Activated CD4-positive, alpha-beta memory T cell treated with anti-CD3 and anti-CD28 coated beads for 36 hours (primary cell): ENCODE data around the gene NUDT2. TPM values are rescaled to one million over a fixed set of nuclear protein-coding genes. Genes with fewer than 3 reads are reported as not detected.

ENCODE experiments used
- CTCF ChIA-PET: fragments of 350-600 bp; sonication (Branson Sonifier 250); formaldehyde crosslinking; loops from one replicate; lab custom pipeline; 2021; ENCODE audit warnings: antibody characterized with exemption, inconsistent platforms; lab: Charles Lee
- POLR2A ChIA-PET: fragments of 350-600 bp; sonication (Branson Sonifier 250); formaldehyde crosslinking; loops from one replicate; lab custom pipeline; 2021; ENCODE audit warnings: antibody characterized with exemption; lab: Charles Lee
- DNase-seq: peaks from one replicate; pipeline ENCODE4 v3.0.0-alpha.2; 2020
- H3K27ac Mint-ChIP-seq: one replicate; pipeline ENCODE4 v1.8.0; 2021; ENCODE audit warnings: mixed read lengths
- H3K27me3 Mint-ChIP-seq: one replicate; pipeline ENCODE4 v1.8.0; 2021; ENCODE audit warnings: mixed read lengths
- H3K36me3 Mint-ChIP-seq: one replicate; pipeline ENCODE4 v1.8.0; 2021; ENCODE audit warnings: mixed read lengths
- H3K4me1 Mint-ChIP-seq: one replicate; pipeline ENCODE4 v1.8.0; 2021; ENCODE audit warnings: low read depth, mixed read lengths
- H3K4me3 Mint-ChIP-seq: one replicate; pipeline ENCODE4 v1.8.0; 2021; ENCODE audit warnings: mild to moderate bottlenecking, mixed read lengths
- H3K9me3 Mint-ChIP-seq: one replicate; pipeline ENCODE4 v1.8.0; 2021; ENCODE audit warnings: mixed read lengths
- intact Hi-C: fragments of 100-400 bp; cut with micrococcal nuclease; formaldehyde crosslinking; loops from one replicate; pipeline ENCODE4 v1.15.1; 2023
- total RNA-seq, 2 experiments: library from RNA; stranded (reverse); gene quantifications; one replicate each; pipeline ENCODE4 v1.2.3, GENCODE V29; 2021

The NUDT2 gene
- total RNA-seq, 2 experiments from 2014 or later = 42.4 to 43.3 TPM

- Mint-ChIP-seq H3K27ac (no peak overlapping the region), H3K4me3 (peak overlapping the region; percentile 69), H3K4me1 (peaks cover 22% of the 10 kb centered on the region), H3K9me3 (no peaks in the 10 kb centered on the region), H3K27me3 (no peaks in the 10 kb centered on the region), H3K36me3 (no peaks in the 10 kb centered on the region)
- ChIA-PET POLR2A (no interaction called here), CTCF (interaction anchor here (0.8 kb wide), 1 partner anchor 15 kb away, joined by 3 read pairs; no protein-coding TSS in a partner anchor)
- intact Hi-C loops = no loop called here
- DNase-seq = peak; percentile 16
These were observed 52.0 kb downstream of the NUDT2 start for GRCh38 chr9:34381323-34381722.

- ChIA-PET CTCF (no interaction called here), POLR2A (no interaction called here)
- no peaks in the 10 kb centered on the region for H3K27me3 Mint-ChIP-seq
- no peaks in the 10 kb centered on the region for H3K9me3 Mint-ChIP-seq
- no peaks in the 10 kb centered on the region for H3K36me3 Mint-ChIP-seq
- intact Hi-C loops = no loop called here
- H3K4me3 Mint-ChIP-seq = no peak overlapping the region
- H3K27ac Mint-ChIP-seq = no peak overlapping the region
- no peak for DNase-seq
- peaks cover 20% of the 10 kb centered on the region for H3K4me1 Mint-ChIP-seq
These were observed 52.7 kb downstream of the NUDT2 start for GRCh38 chr9:34382054-34382453.

- Mint-ChIP-seq H3K4me3 (no peak overlapping the region), H3K36me3 (no peaks in the 10 kb centered on the region), H3K4me1 (peaks cover 19% of the 10 kb centered on the region), H3K27ac (no peak overlapping the region), H3K27me3 (no peaks in the 10 kb centered on the region), H3K9me3 (no peaks in the 10 kb centered on the region)
- intact Hi-C loops = no loop called here
- CTCF ChIA-PET = interaction anchor here (1.0 kb wide), 1 partner anchor 21 kb away, joined by 3 read pairs; no protein-coding TSS in a partner anchor
- POLR2A ChIA-PET = interaction anchor here (0.7 kb wide), 1 partner anchor 909 kb away, joined by 3 read pairs; the partner anchor contains the start of gene NOL6
- DNase-seq = no peak
These were observed 53.5 kb downstream of the NUDT2 start for GRCh38 chr9:34382879-34383278.

- Mint-ChIP-seq H3K27ac (no peak overlapping the region), H3K27me3 (no peaks in the 10 kb centered on the region), H3K36me3 (no peaks in the 10 kb centered on the region), H3K4me1 (peaks cover 19% of the 10 kb centered on the region), H3K9me3 (no peaks in the 10 kb centered on the region), H3K4me3 (no peak overlapping the region)
- intact Hi-C loops = no loop called here
- no peak for DNase-seq
- CTCF ChIA-PET = no interaction called here
- POLR2A ChIA-PET = interaction anchor here (0.5 to 0.6 kb wide), 2 partner anchors 62 to 138 kb away, joined by 3 read pairs; no protein-coding TSS in a partner anchor
These were observed 54.5 kb downstream of the NUDT2 start for GRCh38 chr9:34383904-34384303.

GRCh38 chr9:34384368-34385165 lies 55.2 kb downstream of the NUDT2 start:
- intact Hi-C loops = no loop called here
- POLR2A ChIA-PET = interaction anchor here (0.5 to 0.6 kb wide), 2 partner anchors 63 to 138 kb away, joined by 3 read pairs; no protein-coding TSS in a partner anchor
- peaks cover 14% of the 10 kb centered on the region for H3K4me1 Mint-ChIP-seq
- no peaks in the 10 kb centered on the region for H3K27me3 Mint-ChIP-seq
- H3K9me3 Mint-ChIP-seq = no peaks in the 10 kb centered on the region
- CTCF ChIA-PET = no interaction called here
- no peak for DNase-seq
- H3K27ac Mint-ChIP-seq = no peak overlapping the region
- H3K4me3 Mint-ChIP-seq = no peak overlapping the region
- no peaks in the 10 kb centered on the region for H3K36me3 Mint-ChIP-seq

GRCh38 chr9:34385561-34386230 lies 56.3 kb downstream of the NUDT2 start:
- ChIA-PET POLR2A (no interaction called here), CTCF (interaction anchor here (4.0 kb wide), 1 partner anchor 19 kb away, joined by 25 read pairs; no protein-coding TSS in a partner anchor)
- H3K27me3 Mint-ChIP-seq = no peaks in the 10 kb centered on the region
- H3K4me3 Mint-ChIP-seq = no peak overlapping the region
- DNase-seq = no peak
- H3K27ac Mint-ChIP-seq = no peak overlapping the region
- peaks cover 5% of the 10 kb centered on the region for H3K4me1 Mint-ChIP-seq
- no peaks in the 10 kb centered on the region for H3K9me3 Mint-ChIP-seq
- intact Hi-C loops = no loop called here
- no peaks in the 10 kb centered on the region for H3K36me3 Mint-ChIP-seq

GRCh38 chr9:34386656-34387055 lies 57.3 kb downstream of the NUDT2 start:
- intact Hi-C loops = no loop called here
- POLR2A ChIA-PET = interaction anchor here (0.9 kb wide), 1 partner anchor 10 kb away, joined by 3 read pairs; the partner anchor contains the start of gene MYORG
- Mint-ChIP-seq H3K36me3 (no peaks in the 10 kb centered on the region), H3K4me3 (no peak overlapping the region), H3K27ac (no peak overlapping the region), H3K9me3 (no peaks in the 10 kb centered on the region), H3K4me1 (no peaks in the 10 kb centered on the region), H3K27me3 (no peaks in the 10 kb centered on the region)
- DNase-seq = no peak
- CTCF ChIA-PET = interaction anchor here (1.8 to 4.0 kb wide), 2 partner anchors 18 to 217 kb away, joined by 3 to 25 read pairs; no protein-coding TSS in a partner anchor

- Mint-ChIP-seq H3K4me3 (no peak overlapping the region), H3K27ac (no peak overlapping the region), H3K27me3 (no peaks in the 10 kb centered on the region), H3K4me1 (no peaks in the 10 kb centered on the region), H3K9me3 (no peaks in the 10 kb centered on the region), H3K36me3 (no peaks in the 10 kb centered on the region)
- no peak for DNase-seq
- ChIA-PET POLR2A (interaction anchor here (0.9 kb wide), 1 partner anchor 11 kb away, joined by 3 read pairs; the partner anchor contains the start of gene MYORG), CTCF (interaction anchor here (0.7 to 4.0 kb wide), 4 partner anchors 17 to 247 kb away, joined by 3 to 25 read pairs (median 4); no protein-coding TSS in a partner anchor)
- intact Hi-C loops = no loop called here
These were observed 57.9 kb downstream of the NUDT2 start for GRCh38 chr9:34387239-34387638.

- ChIA-PET POLR2A (no interaction called here), CTCF (interaction anchor here (1.3 kb wide), 1 partner anchor 12 kb away, joined by 7 read pairs; no protein-coding TSS in a partner anchor)
- no peak for DNase-seq
- Mint-ChIP-seq H3K9me3 (no peaks in the 10 kb centered on the region), H3K4me1 (no peaks in the 10 kb centered on the region), H3K27ac (no peak overlapping the region), H3K27me3 (no peaks in the 10 kb centered on the region), H3K36me3 (no peaks in the 10 kb centered on the region), H3K4me3 (no peak overlapping the region)
- intact Hi-C loops = no loop called here
These were observed 63.1 kb downstream of the NUDT2 start for GRCh38 chr9:34392511-34392910.

Other genes starting within 250 kb of the NUDT2 start
- 10 to 100 TPM; 32.5 to 35.4 TPM for gene DCAF12, start 202.9 kb upstream of the NUDT2 start, total RNA-seq
- gene UBAP1, start 150.5 kb upstream of the NUDT2 start, total RNA-seq = 10 to 100 TPM; 30.5 to 32.0 TPM
- gene KIF24, start 301 bp upstream of the NUDT2 start, total RNA-seq = 1 to 10 TPM; 5.6 to 5.7 TPM
- gene MYORG, start 47.3 kb downstream of the NUDT2 start, total RNA-seq = 1 to 10 TPM; 1.9 to 2.9 TPM
- 10 to 100 TPM; 13.3 to 13.8 TPM for gene FAM219A, start 129.0 kb downstream of the NUDT2 start, total RNA-seq
- gene DNAI1, start 129.2 kb downstream of the NUDT2 start, total RNA-seq = under 1 TPM; 0.19 to 0.69 TPM
- gene ENHO, start 193.4 kb downstream of the NUDT2 start, total RNA-seq = under 1 TPM; 0.26 to 0.36 TPM